ENCODE results near the gene HID1. TPM values are rescaled to one million over a fixed set of nuclear protein-coding genes. Genes with fewer than 3 reads are reported as not detected.
"Not testable (repeated sequence)": the region's sequence is repeated elsewhere in the genome, so short reads cannot be mapped to it uniquely, and the experiment has no call there.

Gene HID1
- total RNA-seq, 1 experiment from 2014 or later, result 0.60 TPM

- DNase-seq (ENCODE audit: low read depth), result no peak
Measured at GRCh38 chr17:74922694-74923537, 49.6 kb downstream of the HID1 start, which contains the start of gene USH1G. USH1G (minus strand) TSS chr17:74923255; CDS start chr17:74923073, 182 bp downstream.

- no peak for DNase-seq (ENCODE audit: low read depth)
Measured at GRCh38 chr17:74922172-74922571, 50.4 kb downstream of the HID1 start.

GRCh38 chr17:74921769-74922168, 50.8 kb downstream of the HID1 start:
- DNase-seq (ENCODE audit: low read depth), result no peak

- DNase-seq (ENCODE audit: low read depth), result no peak
Measured at GRCh38 chr17:74921026-74921681, 51.4 kb downstream of the HID1 start.

GRCh38 chr17:74920642-74921025, 51.9 kb downstream of the HID1 start:
- DNase-seq (ENCODE audit: low read depth), result no peak

- DNase-seq (ENCODE audit: low read depth), result no peak
Measured at GRCh38 chr17:74920306-74920620, 52.3 kb downstream of the HID1 start.

GRCh38 chr17:74919440-74920305, 52.9 kb downstream of the HID1 start:
- peak; percentile 10 for DNase-seq (ENCODE audit: low read depth)

GRCh38 chr17:74918906-74919305, 53.7 kb downstream of the HID1 start:
- DNase-seq (ENCODE audit: low read depth), result no peak

GRCh38 chr17:74917430-74917829, 55.1 kb downstream of the HID1 start:
- DNase-seq (ENCODE audit: low read depth), result no peak

GRCh38 chr17:74916851-74917199, 55.7 kb downstream of the HID1 start:
- no peak for DNase-seq (ENCODE audit: low read depth)

- no peak for DNase-seq (ENCODE audit: low read depth)
Measured at GRCh38 chr17:74916136-74916850, 56.3 kb downstream of the HID1 start.

GRCh38 chr17:74911423-74911822, 61.1 kb downstream of the HID1 start:
- DNase-seq (ENCODE audit: low read depth), result not testable (repeated sequence)

GRCh38 chr17:74909097-74909496, 63.5 kb downstream of the HID1 start:
- DNase-seq (ENCODE audit: low read depth), result not testable (repeated sequence)

GRCh38 chr17:74907012-74907411, 65.5 kb downstream of the HID1 start:
- DNase-seq (ENCODE audit: low read depth), result no peak

- DNase-seq (ENCODE audit: low read depth), result not testable (repeated sequence)
Measured at GRCh38 chr17:74906214-74906793, 66.3 kb downstream of the HID1 start.

- DNase-seq (ENCODE audit: low read depth), result no peak
Measured at GRCh38 chr17:74904687-74905409, 67.7 kb downstream of the HID1 start.

GRCh38 chr17:74903671-74904070, 68.9 kb downstream of the HID1 start:
- no peak for DNase-seq (ENCODE audit: low read depth)

GRCh38 chr17:74903034-74903433, 69.5 kb downstream of the HID1 start:
- no peak for DNase-seq (ENCODE audit: low read depth)

GRCh38 chr17:74901353-74902135, 71.0 kb downstream of the HID1 start:
- DNase-seq (ENCODE audit: low read depth), result no peak
